HepG2 (cell line): ENCODE measurements around the gene PRSS36. TPM values are rescaled to one million over a fixed set of nuclear protein-coding genes. Genes with fewer than 3 reads are reported as not detected.
A peak's percentile ranks its signal among the peaks of the same experiment; 100 is the strongest.

Source experiments
- GZF1 ChIP-seq: sonication (generic); formaldehyde crosslinking; IDR thresholded peaks from 2 replicates; pipeline ENCODE4 v1.5.1; 2020; ENCODE audit warnings: mild to moderate bottlenecking, missing genetic modification reagents
- HMG20B ChIP-seq: conservative IDR thresholded peaks from 2 replicates; pipeline ENCODE4 v1.6.1; 2016; ENCODE audit warnings: missing genetic modification reagents, missing compliant biosample characterization
- HMGXB4 ChIP-seq, 2 experiments: sonication (generic) in 1 of 2; formaldehyde crosslinking in 1 of 2; IDR thresholded peaks; 2 replicates each; pipeline versions ENCODE4 v1.4.0 to v1.6.1; 2018 to 2020; ENCODE audit warnings: missing genetic modification reagents in 2 of 2, borderline replicate concordance in 1 of 2, low read depth in 1 of 2, mild to moderate bottlenecking in 1 of 2, missing biosample characterization in 1 of 2
- KMT2B ChIP-seq: IDR thresholded peaks from 2 replicates; pipeline ENCODE4 v1.6.1; 2016; ENCODE audit warnings: missing genetic modification reagents, missing compliant biosample characterization
- MAF1 ChIP-seq: sonication (generic); formaldehyde crosslinking; IDR thresholded peaks from 2 replicates; pipeline ENCODE4 v1.5.0; 2020; ENCODE audit warnings: missing genetic modification reagents, borderline replicate concordance
- MXI1 ChIP-seq: IDR thresholded peaks from 3 replicates; pipeline ENCODE4 v1.6.1; 2012; ENCODE audit warnings: low read depth, low read length, inconsistent platforms, borderline replicate concordance
- PAF1 ChIP-seq: IDR thresholded peaks from 2 replicates; pipeline ENCODE4 v1.6.1; 2016; ENCODE audit warnings: missing genetic modification reagents, missing compliant biosample characterization
- POGK ChIP-seq: sonication (generic); formaldehyde crosslinking; conservative IDR thresholded peaks from 2 replicates; pipeline ENCODE4 v1.8.0; 2022; ENCODE audit warnings: mild to moderate bottlenecking, moderate library complexity, missing genetic modification reagents
- RELA ChIP-seq: sonication (generic); formaldehyde crosslinking; IDR thresholded peaks from 2 replicates; pipeline ENCODE4 v1.4.0; 2020; ENCODE audit warnings: missing genetic modification reagents
- TCF12 ChIP-seq, 2 experiments: fragments of 450-650 bp in 1 of 2; sonication (generic) in 1 of 2; formaldehyde crosslinking in 1 of 2; IDR thresholded peaks; 2 replicates each; pipeline versions ENCODE4 v1.6.1 to v1.8.0; 2017 to 2022; ENCODE audit warnings: antibody characterized with exemption in 1 of 2, mild to moderate bottlenecking in 1 of 2, missing genetic modification reagents in 1 of 2, moderate library complexity in 1 of 2
- ZBTB1 ChIP-seq: sonication (generic); formaldehyde crosslinking; IDR thresholded peaks from 2 replicates; pipeline ENCODE4 v1.4.0; 2020; ENCODE audit warnings: missing genetic modification reagents, borderline replicate concordance
- ZBTB8A ChIP-seq: sonication (generic); formaldehyde crosslinking; IDR thresholded peaks from 2 replicates; pipeline ENCODE4 v1.4.0; 2020; ENCODE audit warnings: mild to moderate bottlenecking, low read depth, missing genetic modification reagents, borderline replicate concordance
- ZMYM3 ChIP-seq: sonication (generic); formaldehyde crosslinking; IDR thresholded peaks from 2 replicates; pipeline ENCODE4 v1.5.1; 2020; ENCODE audit warnings: mild to moderate bottlenecking, missing genetic modification reagents
- ZNF335 ChIP-seq: sonication (generic); formaldehyde crosslinking; IDR thresholded peaks from 2 replicates; pipeline ENCODE4 v1.4.0; 2020; ENCODE audit warnings: missing genetic modification reagents
- ZNF367 ChIP-seq: sonication (generic); formaldehyde crosslinking; IDR thresholded peaks from 2 replicates; pipeline ENCODE4 v1.4.0; 2020; ENCODE audit warnings: missing genetic modification reagents, borderline replicate concordance
- ZNF564 ChIP-seq: sonication (generic); formaldehyde crosslinking; IDR thresholded peaks from 2 replicates; pipeline ENCODE4 v1.8.1; 2023; ENCODE audit warnings: mild to moderate bottlenecking, missing genetic modification reagents
- ZNF615 ChIP-seq: sonication (generic); formaldehyde crosslinking; IDR thresholded peaks from 2 replicates; pipeline ENCODE4 v1.5.0; 2020; ENCODE audit warnings: mild to moderate bottlenecking, missing genetic modification reagents, borderline replicate concordance
- ZNF670 ChIP-seq: sonication (generic); formaldehyde crosslinking; IDR thresholded peaks from 2 replicates; pipeline ENCODE4 v1.8.0; 2022; ENCODE audit warnings: mild to moderate bottlenecking, missing genetic modification reagents, borderline replicate concordance
- ZNF678 ChIP-seq: sonication (generic); formaldehyde crosslinking; IDR thresholded peaks from 2 replicates; pipeline ENCODE4 v1.4.0; 2020; ENCODE audit warnings: mild to moderate bottlenecking, missing genetic modification reagents
- ZNF83 ChIP-seq: sonication (generic); formaldehyde crosslinking; IDR thresholded peaks from 2 replicates; pipeline ENCODE4 v1.4.0; 2020; ENCODE audit warnings: missing genetic modification reagents, mild to moderate bottlenecking, borderline replicate concordance
- polyA plus RNA-seq, 8 experiments: library from polyadenylated mRNA; depleted of rRNA in 3 of 8; stranded (reverse) in 7 of 8; unstranded in 1 of 8; fragments of >200 nt; fragmentation: Illumina TruSeq in 4 of 8; extraction: Trizol in 4 of 8; gene quantifications; 2 replicates each; pipeline versions ENCODE4 v1.2.1 to v1.2.3, GENCODE V29; 2011 to 2016; ENCODE audit warnings: low read depth in 4 of 8, missing spikeins in 1 of 8, mixed read lengths in 1 of 8; ENCODE audit not compliant: insufficient read depth in 1 of 8
- total RNA-seq, 5 experiments: library from RNA; depleted of rRNA; stranded (reverse); fragments of >200 nt; fragmentation: Illumina TruSeq; extraction: Trizol; gene quantifications; 2 replicates each; pipeline ENCODE4 v1.2.3, GENCODE V29; 2016; ENCODE audit warnings: low read depth in 1 of 5
- TF ChIP-seq, protein P1 (sequence below): sonication (generic); formaldehyde crosslinking; IDR thresholded peaks from 2 replicates; pipeline ENCODE4 v1.4.0; 2020; ENCODE audit warnings: mild to moderate bottlenecking, missing genetic modification reagents
- TF ChIP-seq, protein P2 (sequence below): sonication (generic); formaldehyde crosslinking; IDR thresholded peaks from 2 replicates; pipeline ENCODE4 v1.9.0; 2022; ENCODE audit warnings: low read depth, missing genetic modification reagents

PRSS36 gene
- total and polyA plus RNA-seq, 2 of the 13 experiments (the other 11 are each of a cell fraction or from before 2014, with no cell fraction given), result 1.5 to 2.1 TPM

GRCh38 chr16:31105677-31106213, 44.1 kb downstream of the PRSS36 start (continued):
- no peak for TF ChIP-seq TCF12 (IDR thresholded peaks at IDR 0.05)
- peak; percentile 97 for TF ChIP-seq TCF12 (CRISPR knock-in tag; IDR thresholded peaks at IDR 0.05)
- TF ChIP-seq ZBTB8A (CRISPR knock-in tag), result no peak
- TF ChIP-seq ZNF564, result peak; percentile 95
- TF ChIP-seq PAF1 (CRISPR knock-in tag), result no peak
- TF ChIP-seq GZF1 (CRISPR knock-in tag), result peak; percentile 77; the same call in 1 of the 2 replicates
- TF ChIP-seq HMG20B, result peak; percentile 71; the same call in 1 of the 2 replicates
- TF ChIP-seq HMGXB4 (CRISPR knock-in tag; IDR thresholded peaks at IDR 0.05; ENCODE audit: borderline replicate concordance in 1 of 2, low read depth in 1 of 2), result peak; percentile 84 to 99
- TF ChIP-seq ZNF670, result peak; percentile 95
- TF ChIP-seq, protein P1, sequence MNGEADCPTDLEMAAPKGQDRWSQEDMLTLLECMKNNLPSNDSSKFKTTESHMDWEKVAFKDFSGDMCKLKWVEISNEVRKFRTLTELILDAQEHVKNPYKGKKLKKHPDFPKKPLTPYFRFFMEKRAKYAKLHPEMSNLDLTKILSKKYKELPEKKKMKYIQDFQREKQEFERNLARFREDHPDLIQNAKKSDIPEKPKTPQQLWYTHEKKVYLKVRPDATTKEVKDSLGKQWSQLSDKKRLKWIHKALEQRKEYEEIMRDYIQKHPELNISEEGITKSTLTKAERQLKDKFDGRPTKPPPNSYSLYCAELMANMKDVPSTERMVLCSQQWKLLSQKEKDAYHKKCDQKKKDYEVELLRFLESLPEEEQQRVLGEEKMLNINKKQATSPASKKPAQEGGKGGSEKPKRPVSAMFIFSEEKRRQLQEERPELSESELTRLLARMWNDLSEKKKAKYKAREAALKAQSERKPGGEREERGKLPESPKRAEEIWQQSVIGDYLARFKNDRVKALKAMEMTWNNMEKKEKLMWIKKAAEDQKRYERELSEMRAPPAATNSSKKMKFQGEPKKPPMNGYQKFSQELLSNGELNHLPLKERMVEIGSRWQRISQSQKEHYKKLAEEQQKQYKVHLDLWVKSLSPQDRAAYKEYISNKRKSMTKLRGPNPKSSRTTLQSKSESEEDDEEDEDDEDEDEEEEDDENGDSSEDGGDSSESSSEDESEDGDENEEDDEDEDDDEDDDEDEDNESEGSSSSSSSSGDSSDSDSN (CRISPR knock-in tag), result peak; percentile 94
- TF ChIP-seq ZNF615 (CRISPR knock-in tag), result no peak
- peak; percentile 89; the same call in 1 of the 2 replicates for TF ChIP-seq MAF1 (CRISPR knock-in tag)
- 0 out of 2 replicates have a peak, but pooled peaks have one; percentile 78 for TF ChIP-seq ZNF335 (CRISPR knock-in tag)
- peak; percentile 94; the same call in 1 of the 2 replicates for TF ChIP-seq ZNF83
- TF ChIP-seq ZNF367 (CRISPR knock-in tag), result peak; percentile 77; the same call in 1 of the 2 replicates
- TF ChIP-seq ZBTB1, result no peak
- TF ChIP-seq, protein P2, sequence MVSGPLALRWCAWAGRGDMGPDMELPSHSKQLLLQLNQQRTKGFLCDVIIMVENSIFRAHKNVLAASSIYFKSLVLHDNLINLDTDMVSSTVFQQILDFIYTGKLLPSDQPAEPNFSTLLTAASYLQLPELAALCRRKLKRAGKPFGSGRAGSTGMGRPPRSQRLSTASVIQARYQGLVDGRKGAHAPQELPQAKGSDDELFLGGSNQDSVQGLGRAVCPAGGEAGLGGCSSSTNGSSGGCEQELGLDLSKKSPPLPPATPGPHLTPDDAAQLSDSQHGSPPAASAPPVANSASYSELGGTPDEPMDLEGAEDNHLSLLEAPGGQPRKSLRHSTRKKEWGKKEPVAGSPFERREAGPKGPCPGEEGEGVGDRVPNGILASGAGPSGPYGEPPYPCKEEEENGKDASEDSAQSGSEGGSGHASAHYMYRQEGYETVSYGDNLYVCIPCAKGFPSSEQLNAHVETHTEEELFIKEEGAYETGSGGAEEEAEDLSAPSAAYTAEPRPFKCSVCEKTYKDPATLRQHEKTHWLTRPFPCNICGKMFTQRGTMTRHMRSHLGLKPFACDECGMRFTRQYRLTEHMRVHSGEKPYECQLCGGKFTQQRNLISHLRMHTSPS (CRISPR knock-in tag), result peak; percentile 94
- peak; percentile 78 for TF ChIP-seq KMT2B
- peak; percentile 93 for TF ChIP-seq MXI1
- TF ChIP-seq POGK (CRISPR knock-in tag), result peak; percentile 98
- peak; percentile 55; the same call in 1 of the 2 replicates for TF ChIP-seq RELA (CRISPR knock-in tag)
- TF ChIP-seq ZNF678, result peak; percentile 96
- TF ChIP-seq ZMYM3, result peak; percentile 96
